Parathyroid adenoma (tissue), 2 donors: ENCODE data around the gene GET3.

ENCODE experiments used
- H2AFZ ChIP-seq: fragments of 300-600 bp; sonication (generic); one replicate; pipeline ENCODE4 v1.7.0; 2017; ENCODE audit warnings: antibody characterized with exemption, mild to moderate bottlenecking
- H3K27ac ChIP-seq: fragments of 300-600 bp; sonication (generic); one replicate; pipeline ENCODE4 v1.7.0; 2017
- H3K27me3 ChIP-seq: fragments of 300-600 bp; sonication (generic); one replicate; pipeline ENCODE4 v1.7.0; 2017; ENCODE audit warnings: low read length; ENCODE audit not compliant: control insufficient read depth, insufficient read depth
- H3K36me3 ChIP-seq: fragments of 300-600 bp; sonication (generic); one replicate; pipeline ENCODE4 v1.7.0; 2017; ENCODE audit warnings: low read length; ENCODE audit not compliant: control insufficient read depth, insufficient read depth
- H3K4me1 ChIP-seq: fragments of 300-600 bp; sonication (generic); one replicate; pipeline ENCODE4 v1.7.0; 2017; ENCODE audit warnings: control low read depth
- H3K4me2 ChIP-seq: fragments of 300-600 bp; sonication (generic); one replicate; pipeline ENCODE4 v1.7.0; 2017; ENCODE audit warnings: low read length
- H3K4me3 ChIP-seq: fragments of 300-600 bp; sonication (generic); one replicate; pipeline ENCODE4 v1.7.0; 2017; ENCODE audit warnings: low read depth, low read length
- H3K79me2 ChIP-seq: fragments of 300-600 bp; sonication (generic); one replicate; pipeline ENCODE4 v1.7.0; 2017; ENCODE audit warnings: control low read depth
- H3K9ac ChIP-seq: fragments of 300-600 bp; sonication (generic); one replicate; pipeline ENCODE4 v1.7.0; 2017; ENCODE audit warnings: mild to moderate bottlenecking
- H3K9me3 ChIP-seq: fragments of 300-600 bp; sonication (generic); one replicate; pipeline ENCODE4 v1.7.0; 2017; ENCODE audit warnings: low read length; ENCODE audit not compliant: control insufficient read depth
- CTCF ChIP-seq: fragments of 300-600 bp; sonication (generic); IDR thresholded peaks from one replicate; pipeline ENCODE4 v1.7.0; 2017; ENCODE audit warnings: antibody characterized with exemption, mild to moderate bottlenecking
- donor health status: primary hyperparathyroidism.

The GET3 gene

GRCh38 chr19:12783849-12784393, 46.6 kb downstream of the GET3 start:
- Histone ChIP-seq H3K4me3 (peak overlapping the region; percentile 64), H3K27ac (peak overlapping the region; percentile 100), H3K9me3 (no peaks in the 10 kb centered on the region), H2AFZ (peak overlapping the region; percentile 54), H3K27me3 (no peaks in the 10 kb centered on the region), H3K4me2 (peak overlapping the region; percentile 94), H3K79me2 (no peaks in the 10 kb centered on the region), H3K9ac (no peak overlapping the region), H3K4me1 (peaks cover 66% of the 10 kb centered on the region), H3K36me3 (no peaks in the 10 kb centered on the region)
- no peak for TF ChIP-seq CTCF

GRCh38 chr19:12784394-12784870, 47.1 kb downstream of the GET3 start:
- Histone ChIP-seq H3K9me3 (no peaks in the 10 kb centered on the region), H3K9ac (no peak overlapping the region), H3K4me2 (peak overlapping the region; percentile 94), H3K27ac (peak overlapping the region; percentile 100), H3K27me3 (no peaks in the 10 kb centered on the region), H3K4me3 (peak overlapping the region; percentile 64), H3K36me3 (no peaks in the 10 kb centered on the region), H3K4me1 (peaks cover 71% of the 10 kb centered on the region), H3K79me2 (no peaks in the 10 kb centered on the region), H2AFZ (peak overlapping the region; percentile 54)
- no peak for TF ChIP-seq CTCF

- H3K27me3 ChIP-seq, result no peaks in the 10 kb centered on the region
- peak overlapping the region; percentile 94 for H3K4me2 ChIP-seq
- H2AFZ ChIP-seq, result peak overlapping the region; percentile 54
- H3K9me3 ChIP-seq, result no peaks in the 10 kb centered on the region
- TF ChIP-seq CTCF, result no peak
- H3K79me2 ChIP-seq, result no peaks in the 10 kb centered on the region
- H3K27ac ChIP-seq, result peak overlapping the region; percentile 100
- no peaks in the 10 kb centered on the region for H3K36me3 ChIP-seq
- no peak overlapping the region for H3K9ac ChIP-seq
- peaks cover 71% of the 10 kb centered on the region for H3K4me1 ChIP-seq
- peak overlapping the region; percentile 64 for H3K4me3 ChIP-seq
Observed at GRCh38 chr19:12784871-12785430, 47.7 kb downstream of the GET3 start.

GRCh38 chr19:12785431-12786031, 48.2 kb downstream of the GET3 start:
- Histone ChIP-seq H3K4me3 (peak overlapping the region; percentile 32), H3K36me3 (no peaks in the 10 kb centered on the region), H3K4me2 (peak overlapping the region; percentile 15), H3K27me3 (no peaks in the 10 kb centered on the region), H3K9me3 (no peaks in the 10 kb centered on the region), H2AFZ (peak overlapping the region; percentile 35), H3K4me1 (peaks cover 76% of the 10 kb centered on the region), H3K9ac (no peak overlapping the region), H3K27ac (peak overlapping the region; percentile 100), H3K79me2 (no peaks in the 10 kb centered on the region)
- no peak for TF ChIP-seq CTCF
